ENCODE data around the gene TMEM145.

Gene TMEM145

GRCh38 chr19:42269478-42270345, 43.4 kb upstream of the TMEM145 start:
- no peak for TF ChIP-seq CTCF (IDR thresholded peaks at IDR 0.05; ENCODE audit: low read depth, low read length)
- Histone ChIP-seq H3K4me3 (ENCODE audit: low read depth, low read length) (peak overlapping the region; percentile 58), H3K27ac (peak overlapping the region; percentile 39), H3K27me3 (ENCODE audit: insufficient read depth, low read depth, severe bottlenecking) (no peaks in the 10 kb centered on the region), H3K9me3 (ENCODE audit: severe bottlenecking) (no peaks in the 10 kb centered on the region), H3K36me3 (peaks cover 24% of the 10 kb centered on the region)
- no peak for DNase-seq

- peaks cover 26% of the 10 kb centered on the region for H3K36me3 ChIP-seq
- no peak for TF ChIP-seq CTCF (IDR thresholded peaks at IDR 0.05; ENCODE audit: low read depth, low read length)
- no peak for DNase-seq
- H3K27ac ChIP-seq = peak overlapping the region; percentile 39
- no peaks in the 10 kb centered on the region for H3K9me3 ChIP-seq (ENCODE audit: severe bottlenecking)
- no peak overlapping the region for H3K4me3 ChIP-seq (ENCODE audit: low read depth, low read length)
- H3K27me3 ChIP-seq (ENCODE audit: insufficient read depth, low read depth, severe bottlenecking) = no peaks in the 10 kb centered on the region
These were observed 42.6 kb upstream of the TMEM145 start for GRCh38 chr19:42270346-42271044.

GRCh38 chr19:42271045-42271419, 42.1 kb upstream of the TMEM145 start:
- Histone ChIP-seq H3K27ac (no peak overlapping the region), H3K4me3 (ENCODE audit: low read depth, low read length) (no peak overlapping the region), H3K9me3 (ENCODE audit: severe bottlenecking) (no peaks in the 10 kb centered on the region), H3K27me3 (ENCODE audit: insufficient read depth, low read depth, severe bottlenecking) (no peaks in the 10 kb centered on the region), H3K36me3 (peaks cover 26% of the 10 kb centered on the region)
- no peak for DNase-seq
- TF ChIP-seq CTCF (IDR thresholded peaks at IDR 0.05; ENCODE audit: low read depth, low read length) = no peak

GRCh38 chr19:42271861-42272534, 41.1 kb upstream of the TMEM145 start:
- no peak overlapping the region for H3K4me3 ChIP-seq (ENCODE audit: low read depth, low read length)
- peaks cover 30% of the 10 kb centered on the region for H3K36me3 ChIP-seq
- H3K9me3 ChIP-seq (ENCODE audit: severe bottlenecking) = no peaks in the 10 kb centered on the region
- no peak overlapping the region for H3K27ac ChIP-seq
- TF ChIP-seq CTCF (IDR thresholded peaks at IDR 0.05; ENCODE audit: low read depth, low read length) = no peak
- DNase-seq = no peak
- H3K27me3 ChIP-seq (ENCODE audit: insufficient read depth, low read depth, severe bottlenecking) = no peaks in the 10 kb centered on the region

GRCh38 chr19:42272535-42272897, 40.6 kb upstream of the TMEM145 start:
- no peak for TF ChIP-seq CTCF (IDR thresholded peaks at IDR 0.05; ENCODE audit: low read depth, low read length)
- H3K36me3 ChIP-seq = peaks cover 31% of the 10 kb centered on the region
- DNase-seq = no peak
- no peak overlapping the region for H3K27ac ChIP-seq
- H3K4me3 ChIP-seq (ENCODE audit: low read depth, low read length) = no peak overlapping the region
- H3K9me3 ChIP-seq (ENCODE audit: severe bottlenecking) = no peaks in the 10 kb centered on the region
- H3K27me3 ChIP-seq (ENCODE audit: insufficient read depth, low read depth, severe bottlenecking) = no peaks in the 10 kb centered on the region
